PC-9 (cell line): ENCODE results near the gene WBP2. TPM values are rescaled to one million over a fixed set of nuclear protein-coding genes. Genes with fewer than 3 reads are reported as not detected.

Experiments used
- BruUV-seq: library from RNA; stranded (reverse); fragments of 400-500 nt; replicated peaks from 2 replicates; lab custom pipeline; 2021; lab: Mats Ljungman, UMichigan
- CTCF ChIA-PET: fragments of 300-600 bp; sonication (Branson Sonifier 250); formaldehyde crosslinking; loops from one replicate; lab custom pipeline; 2022; ENCODE audit warnings: antibody characterized with exemption; lab: Charles Lee
- POLR2A ChIA-PET: fragments of 300-600 bp; sonication (Branson Sonifier 250); formaldehyde crosslinking; loops from one replicate; lab custom pipeline; 2022; ENCODE audit warnings: antibody characterized with exemption; ENCODE audit not compliant: unreplicated experiment; lab: Charles Lee
- DNase-seq, 2 experiments: peaks; one replicate each; pipeline versions ENCODE4 v3.0.0 to v3.0.0-alpha.2; 2015 to 2022; ENCODE audit warnings: mixed read lengths in 1 of 2
- H2AFZ ChIP-seq: fragments of 200-600 bp; sonication (generic); 2 replicates; pipeline ENCODE4 v1.8.1; 2017; ENCODE audit warnings: antibody characterized with exemption
- H3F3A ChIP-seq: fragments of 200-600 bp; sonication (generic); 2 replicates; pipeline ENCODE4 v1.8.1; 2017; ENCODE audit warnings: antibody characterized with exemption, mild to moderate bottlenecking, low read depth; ENCODE audit not compliant: insufficient read depth
- H3K27ac ChIP-seq: fragments of 200-600 bp; sonication (generic); 2 replicates; pipeline ENCODE4 v1.6.1; 2016; ENCODE audit warnings: mixed run types
- H3K27me3 ChIP-seq: fragments of 200-600 bp; sonication (generic); 2 replicates; pipeline ENCODE4 v1.6.1; 2016; ENCODE audit warnings: low read depth, mixed run types; ENCODE audit not compliant: insufficient read depth
- H3K36me3 ChIP-seq: fragments of 200-600 bp; sonication (generic); 2 replicates; pipeline ENCODE4 v1.6.1; 2016; ENCODE audit warnings: low read depth, mixed run types
- H3K4me1 ChIP-seq: fragments of 200-600 bp; sonication (generic); replicated peaks from 2 replicates; pipeline ENCODE4 v1.6.1; 2016; ENCODE audit warnings: mixed run types; ENCODE audit not compliant: insufficient read depth
- H3K4me2 ChIP-seq: fragments of 200-600 bp; sonication (generic); 2 replicates; pipeline ENCODE4 v1.6.1; 2017; ENCODE audit warnings: mixed run types
- H3K4me3 ChIP-seq: fragments of 200-600 bp; sonication (generic); 2 replicates; pipeline ENCODE4 v1.6.1; 2016; ENCODE audit warnings: mixed run types
- H3K79me2 ChIP-seq: fragments of 200-600 bp; sonication (generic); 2 replicates; pipeline ENCODE4 v1.6.1; 2017; ENCODE audit warnings: low read depth, mixed run types
- H3K9me2 ChIP-seq: fragments of 200-600 bp; sonication (generic); 2 replicates; pipeline ENCODE4 v1.8.1; 2017; ENCODE audit warnings: mild to moderate bottlenecking; ENCODE audit not compliant: insufficient read depth
- H3K9me3 ChIP-seq: fragments of 200-600 bp; sonication (generic); 2 replicates; pipeline ENCODE4 v1.8.1; 2016; ENCODE audit warnings: low read depth; ENCODE audit not compliant: insufficient read depth
- H4K20me1 ChIP-seq: fragments of 200-600 bp; sonication (generic); 2 replicates; pipeline ENCODE4 v1.8.1; 2017; ENCODE audit not compliant: insufficient read depth
- EZH2 ChIP-seq: fragments of 200-600 bp; sonication (generic); IDR thresholded peaks from 2 replicates; pipeline ENCODE4 v1.8.0; 2017; ENCODE audit warnings: antibody characterized with exemption, low read depth
- intact Hi-C: fragments of 100-400 bp; cut with micrococcal nuclease; formaldehyde crosslinking; loops from one replicate; pipeline ENCODE4 v1.10.0; 2022; ENCODE audit not compliant: unreplicated experiment
- total RNA-seq: library from RNA; stranded (reverse); gene quantifications from 2 replicates; pipeline ENCODE4 v1.2.3, GENCODE V29; 2021
- TF ChIP-seq, protein P1 (sequence below): fragments of 200-600 bp; sonication (generic); conservative IDR thresholded peaks from 2 replicates; pipeline ENCODE4 v1.6.1; 2017; ENCODE audit warnings: mixed run types, antibody characterized with exemption, mild to moderate bottlenecking, moderate library complexity

Gene WBP2
- total RNA-seq, 1 experiment from 2014 or later = 159 TPM

DNA sequence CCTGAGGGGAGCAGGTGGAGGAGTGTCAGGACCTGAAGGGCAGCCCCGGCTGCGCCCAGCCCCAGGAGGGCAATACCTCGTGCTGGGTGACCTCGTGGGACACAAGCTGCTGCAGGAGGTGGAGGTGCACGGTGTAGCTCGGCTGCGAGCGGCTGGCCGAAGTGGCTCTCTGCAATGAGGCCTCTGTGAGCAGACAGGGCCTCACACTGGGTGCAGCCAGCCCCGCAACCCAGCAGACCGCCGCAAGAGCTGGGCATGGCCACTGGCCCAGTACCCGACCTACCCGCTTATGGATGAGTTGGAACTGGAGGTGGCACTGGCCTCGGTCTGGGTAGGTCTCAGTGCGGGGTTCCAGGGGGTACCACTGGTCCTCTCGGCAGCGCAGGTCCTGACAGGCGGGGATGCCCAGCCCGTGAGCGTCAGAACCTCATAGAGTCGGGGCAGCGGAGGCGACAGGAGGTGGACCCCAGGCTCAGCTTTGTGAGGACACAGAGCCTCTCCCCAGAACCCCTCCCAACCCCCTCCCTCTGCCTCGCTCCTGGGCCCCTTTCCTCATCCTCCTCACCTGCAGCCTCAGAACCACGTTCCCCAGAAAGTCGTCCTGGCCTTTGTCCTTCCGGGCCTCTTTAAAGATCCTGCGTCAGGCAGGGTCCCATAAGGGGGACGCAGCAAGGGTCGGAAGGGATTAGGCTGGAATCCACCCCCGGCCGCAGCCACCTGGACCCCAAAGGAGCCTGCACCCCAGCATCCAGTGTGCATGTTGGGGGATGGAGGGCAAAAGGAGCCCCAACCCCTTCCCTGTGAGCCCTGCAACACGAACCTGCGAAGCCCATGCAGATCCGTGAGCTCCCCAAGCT lies 15.0 kb downstream of the WBP2 start:
- no peak for TF ChIP-seq EZH2
- TF ChIP-seq, protein P1, sequence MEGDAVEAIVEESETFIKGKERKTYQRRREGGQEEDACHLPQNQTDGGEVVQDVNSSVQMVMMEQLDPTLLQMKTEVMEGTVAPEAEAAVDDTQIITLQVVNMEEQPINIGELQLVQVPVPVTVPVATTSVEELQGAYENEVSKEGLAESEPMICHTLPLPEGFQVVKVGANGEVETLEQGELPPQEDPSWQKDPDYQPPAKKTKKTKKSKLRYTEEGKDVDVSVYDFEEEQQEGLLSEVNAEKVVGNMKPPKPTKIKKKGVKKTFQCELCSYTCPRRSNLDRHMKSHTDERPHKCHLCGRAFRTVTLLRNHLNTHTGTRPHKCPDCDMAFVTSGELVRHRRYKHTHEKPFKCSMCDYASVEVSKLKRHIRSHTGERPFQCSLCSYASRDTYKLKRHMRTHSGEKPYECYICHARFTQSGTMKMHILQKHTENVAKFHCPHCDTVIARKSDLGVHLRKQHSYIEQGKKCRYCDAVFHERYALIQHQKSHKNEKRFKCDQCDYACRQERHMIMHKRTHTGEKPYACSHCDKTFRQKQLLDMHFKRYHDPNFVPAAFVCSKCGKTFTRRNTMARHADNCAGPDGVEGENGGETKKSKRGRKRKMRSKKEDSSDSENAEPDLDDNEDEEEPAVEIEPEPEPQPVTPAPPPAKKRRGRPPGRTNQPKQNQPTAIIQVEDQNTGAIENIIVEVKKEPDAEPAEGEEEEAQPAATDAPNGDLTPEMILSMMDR = no peak
- H3K27me3 ChIP-seq = no peaks in the 10 kb centered on the region
- DNase-seq = no peak
- H3F3A ChIP-seq = peaks cover 7% of the 10 kb centered on the region
- BruUV-seq = no TSS peak
- no peaks in the 10 kb centered on the region for H3K79me2 ChIP-seq
- peaks cover 20% of the 10 kb centered on the region for H3K4me1 ChIP-seq
- ChIA-PET POLR2A (interaction anchor here (0.6 kb wide), 1 partner anchor 63 kb away, joined by 4 read pairs; no protein-coding TSS in a partner anchor), CTCF (interaction anchor here (0.7 kb wide), 1 partner anchor 492 kb away, joined by 15 read pairs; no protein-coding TSS in a partner anchor)
- no peak overlapping the region for H3K4me2 ChIP-seq
- H3K27ac ChIP-seq = no peak overlapping the region
- intact Hi-C loops = no loop called here
- H3K9me3 ChIP-seq = no peaks in the 10 kb centered on the region
- H3K36me3 ChIP-seq = no peaks in the 10 kb centered on the region
- H3K9me2 ChIP-seq = no peaks in the 10 kb centered on the region
- H4K20me1 ChIP-seq = no peaks in the 10 kb centered on the region
- H2AFZ ChIP-seq = no peak overlapping the region
- no peak overlapping the region for H3K4me3 ChIP-seq

DNA sequence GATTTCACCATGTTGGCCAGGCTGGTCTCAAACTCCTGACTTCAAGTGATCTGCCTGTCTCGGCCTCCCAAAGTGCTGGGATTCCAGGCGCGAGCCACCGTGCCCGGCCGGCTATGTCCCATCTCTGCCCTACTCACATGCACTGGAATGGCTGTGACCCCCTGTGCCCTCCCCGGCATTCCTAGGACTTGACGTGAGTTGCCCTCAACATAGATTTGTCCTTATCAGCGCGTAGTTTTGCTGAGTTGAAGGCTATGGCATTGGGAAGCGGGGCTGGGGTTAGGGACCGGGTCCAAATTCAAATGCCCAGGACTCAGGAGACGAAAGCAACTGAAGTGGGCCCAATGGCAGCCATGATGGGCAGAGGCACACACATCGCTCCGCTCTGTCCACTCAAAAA lies 16.7 kb downstream of the WBP2 start:
- Histone ChIP-seq H3K27me3 (no peaks in the 10 kb centered on the region), H2AFZ (no peak overlapping the region), H4K20me1 (no peaks in the 10 kb centered on the region), H3F3A (peaks cover 4% of the 10 kb centered on the region; the same call in 1 of the 2 replicates), H3K4me1 (peaks cover 4% of the 10 kb centered on the region; the same call in 1 of the 2 replicates), H3K4me3 (no peak overlapping the region), H3K9me3 (no peaks in the 10 kb centered on the region), H3K9me2 (no peaks in the 10 kb centered on the region), H3K4me2 (no peak overlapping the region), H3K27ac (no peak overlapping the region), H3K79me2 (no peaks in the 10 kb centered on the region), H3K36me3 (no peaks in the 10 kb centered on the region)
- CTCF ChIA-PET = interaction anchor here (0.6 kb wide), 1 partner anchor 155 kb away, joined by 6 read pairs; no protein-coding TSS in a partner anchor
- DNase-seq = no peak
- no TSS peak for BruUV-seq
- POLR2A ChIA-PET = interaction anchor here (0.7 kb wide), 1 partner anchor 78 kb away, joined by 9 read pairs; no protein-coding TSS in a partner anchor
- intact Hi-C loops = no loop called here
- TF ChIP-seq, protein P1 = no peak
- TF ChIP-seq EZH2 = no peak

DNA sequence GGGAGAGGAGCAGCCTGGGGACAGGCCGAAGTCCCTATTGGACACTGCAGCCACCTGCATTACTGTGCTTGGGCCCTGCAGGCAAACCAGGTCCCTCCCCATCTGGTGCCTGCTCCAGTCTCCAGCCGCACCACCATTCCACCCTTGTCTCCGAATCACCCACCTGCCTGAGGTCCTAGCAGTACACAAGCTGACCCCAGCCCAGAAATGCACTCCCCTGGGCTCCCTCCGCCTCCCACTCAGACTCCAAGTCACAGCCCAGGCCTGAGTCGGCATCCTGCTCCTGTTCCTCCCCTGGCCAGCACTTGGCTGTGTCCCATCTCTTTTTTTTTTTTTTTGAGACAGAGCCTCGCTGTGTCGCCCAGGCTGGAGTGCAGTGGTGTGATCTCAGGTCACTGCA lies 17.2 kb downstream of the WBP2 start:
- Histone ChIP-seq H3K9me3 (no peaks in the 10 kb centered on the region), H3K36me3 (no peaks in the 10 kb centered on the region), H3K9me2 (no peaks in the 10 kb centered on the region), H3F3A (peaks cover 4% of the 10 kb centered on the region; the same call in 1 of the 2 replicates), H3K79me2 (no peaks in the 10 kb centered on the region), H3K27ac (no peak overlapping the region), H3K4me1 (no peaks in the 10 kb centered on the region), H3K4me2 (no peak overlapping the region), H4K20me1 (no peaks in the 10 kb centered on the region), H2AFZ (no peak overlapping the region), H3K27me3 (no peaks in the 10 kb centered on the region), H3K4me3 (no peak overlapping the region)
- intact Hi-C loops = no loop called here
- no peak for DNase-seq
- BruUV-seq = no TSS peak
- POLR2A ChIA-PET = no interaction called here
- CTCF ChIA-PET = interaction anchor here (0.6 kb wide), 1 partner anchor 155 kb away, joined by 6 read pairs; no protein-coding TSS in a partner anchor
- TF ChIP-seq, protein P1 = no peak
- TF ChIP-seq EZH2 = no peak
